ENCODE results near the gene FOXN4.

The FOXN4 gene

GRCh38 chr12:109279525-109279924 is 29.6 kb downstream of the FOXN4 start:
- DNase-seq = no peak

DNA sequence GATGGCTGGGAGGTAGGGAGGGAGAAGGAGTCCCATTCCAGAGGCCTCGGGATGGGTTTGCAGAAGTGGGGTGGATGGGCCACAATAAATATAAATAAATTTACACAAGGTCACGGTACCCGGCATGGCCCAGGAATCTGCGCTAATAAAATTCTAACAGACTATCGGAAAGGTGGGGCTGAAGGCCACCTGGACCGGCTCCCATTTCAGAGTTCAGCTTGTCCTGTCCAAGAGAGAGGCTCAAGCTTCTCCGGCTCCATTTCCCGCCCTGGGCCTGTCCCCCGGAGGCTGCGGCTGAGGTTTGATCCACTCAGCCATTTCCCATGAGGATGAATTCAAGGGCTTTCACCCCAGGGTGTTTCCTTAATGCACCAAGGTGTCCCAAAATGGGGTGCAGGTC is 30.2 kb downstream of the FOXN4 start:
- no peak for DNase-seq

DNA sequence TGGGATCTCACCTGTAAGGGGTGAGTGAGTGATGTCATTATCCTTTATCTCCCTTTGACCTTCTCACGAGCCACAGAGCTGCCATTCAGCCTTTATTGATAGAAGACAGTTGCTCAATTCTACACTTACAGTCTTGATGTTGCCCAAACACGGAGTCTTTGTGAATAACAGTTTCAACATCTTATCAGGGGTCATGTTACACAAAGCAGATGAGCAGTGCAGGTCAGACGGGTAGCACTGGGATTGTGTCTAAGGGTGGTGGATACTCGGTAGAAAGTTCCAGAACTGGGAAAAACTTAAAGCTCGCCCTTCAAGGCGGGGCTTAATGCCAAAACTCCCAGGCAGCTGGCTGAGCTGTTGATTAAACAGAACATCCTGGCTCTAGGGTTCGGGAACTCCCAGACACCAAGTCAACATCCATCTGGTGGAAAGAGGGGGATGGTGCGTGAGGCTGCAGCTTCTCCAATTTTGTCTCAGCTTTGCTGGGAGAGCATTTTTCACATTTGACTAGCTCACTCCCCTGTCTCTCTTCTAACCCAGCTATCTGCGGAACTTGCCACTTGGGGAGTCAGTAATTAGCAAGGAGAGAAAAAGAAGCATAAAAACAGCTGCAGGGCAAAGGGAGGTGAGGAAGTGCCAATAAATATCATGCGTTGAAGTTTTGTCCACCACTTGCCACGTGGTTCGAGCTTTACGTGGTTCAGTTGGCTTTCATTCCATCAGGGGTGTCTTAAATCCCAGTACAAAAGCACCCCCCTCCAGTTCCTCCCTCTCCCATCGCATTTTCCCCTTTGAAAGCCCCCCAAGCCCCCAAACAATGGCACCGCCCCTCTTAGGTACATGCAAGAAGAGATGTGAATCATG is 31.0 kb downstream of the FOXN4 start:
- peak; percentile 23 for DNase-seq

DNA sequence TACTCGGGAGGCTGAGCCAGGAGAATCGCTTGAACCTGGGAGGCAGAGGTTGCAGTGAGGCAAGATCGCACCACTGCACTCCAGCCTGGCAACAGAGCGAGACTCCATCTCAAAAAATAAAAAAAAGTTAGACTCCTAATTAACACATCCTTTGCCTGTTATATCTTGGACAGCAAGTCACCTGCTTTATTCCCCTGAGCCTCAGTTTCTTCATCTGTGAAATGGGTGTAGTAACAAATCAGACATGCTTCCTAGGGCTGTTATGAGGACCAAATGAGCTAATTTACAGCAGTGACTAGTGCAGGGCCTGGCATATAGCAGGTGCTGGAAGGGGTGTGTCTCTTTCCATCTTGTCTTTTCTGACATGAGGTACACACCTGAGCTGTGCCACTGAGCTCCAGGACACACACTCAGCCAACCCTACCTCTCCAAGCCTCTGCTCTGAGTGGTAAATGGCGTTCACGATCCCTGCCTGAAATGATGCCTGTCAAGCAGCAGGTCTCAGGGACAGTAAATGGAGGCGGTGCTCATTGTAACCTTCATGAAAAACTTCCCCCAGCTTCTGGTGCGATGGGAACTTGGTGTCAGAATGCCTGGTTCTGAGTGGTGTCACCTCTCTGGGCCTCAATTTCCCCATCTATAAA is 31.7 kb downstream of the FOXN4 start:
- no peak for DNase-seq

GRCh38 chr12:109276160-109276559 is 32.9 kb downstream of the FOXN4 start:
- DNase-seq = no peak

GRCh38 chr12:109275173-109275572 is 33.9 kb downstream of the FOXN4 start:
- no peak for DNase-seq

DNA sequence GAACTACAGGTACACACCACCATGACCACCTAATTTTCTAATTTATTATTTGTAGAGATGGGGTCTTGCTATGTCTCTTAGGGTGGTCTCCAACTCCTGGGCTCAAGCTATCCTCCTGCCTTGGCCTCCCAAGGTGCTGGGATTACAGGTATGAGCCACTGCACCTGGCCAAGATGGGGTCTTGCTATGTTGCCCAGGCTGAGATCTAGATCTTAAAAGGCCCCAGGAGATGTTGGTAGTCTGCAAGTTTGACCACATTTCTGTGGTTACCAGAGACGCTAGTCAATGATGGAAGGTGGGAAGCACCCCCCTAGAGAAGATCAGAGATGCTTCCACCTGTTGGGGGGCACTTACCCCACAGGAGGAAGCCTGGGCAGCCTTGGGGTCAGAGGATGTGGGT is 34.7 kb downstream of the FOXN4 start:
- DNase-seq = no peak

- peak; percentile 59 for DNase-seq
Measured at GRCh38 chr12:109273354-109273753, 35.7 kb downstream of the FOXN4 start.

DNA sequence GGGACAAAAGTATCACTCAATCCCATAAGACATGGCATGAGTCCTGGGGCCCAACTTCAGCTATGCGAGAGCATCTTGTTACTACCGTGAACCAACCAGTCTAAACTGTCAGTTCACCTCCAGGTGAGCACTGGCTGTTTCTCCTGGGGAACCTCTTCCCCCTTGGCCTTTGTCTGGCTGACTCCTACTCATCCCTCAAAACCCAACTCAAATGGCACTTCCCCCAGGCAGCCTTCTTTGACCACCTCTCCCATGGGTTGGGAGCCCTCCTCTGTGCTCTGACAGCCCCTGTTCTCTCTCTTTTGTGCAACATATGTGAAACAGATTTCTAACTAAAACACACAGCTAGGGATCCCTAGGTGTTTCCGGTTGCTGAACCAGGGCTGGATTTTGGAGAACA is 37.7 kb downstream of the FOXN4 start:
- DNase-seq = no peak

DNA sequence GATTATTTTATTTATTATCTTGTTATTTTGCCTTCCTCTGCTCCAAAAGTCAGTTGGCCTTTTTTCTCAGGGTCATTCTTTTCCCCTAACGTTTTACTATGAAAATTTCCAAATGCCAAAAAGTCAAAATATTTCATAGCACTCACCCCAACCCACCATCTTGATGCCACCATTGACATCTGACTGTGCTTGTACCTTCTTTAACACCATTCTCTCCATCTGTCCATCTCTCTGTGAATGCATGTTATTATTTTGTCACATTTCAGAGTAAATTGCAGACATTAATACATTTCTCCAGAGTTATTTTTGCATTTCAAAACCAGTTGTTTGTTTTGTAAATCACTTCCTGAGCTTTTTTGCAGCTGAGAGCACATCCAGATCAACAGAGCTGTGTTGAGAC is 38.6 kb downstream of the FOXN4 start:
- DNase-seq = no peak

GRCh38 chr12:109269428-109269827 is 39.7 kb downstream of the FOXN4 start:
- DNase-seq = no peak

DNA sequence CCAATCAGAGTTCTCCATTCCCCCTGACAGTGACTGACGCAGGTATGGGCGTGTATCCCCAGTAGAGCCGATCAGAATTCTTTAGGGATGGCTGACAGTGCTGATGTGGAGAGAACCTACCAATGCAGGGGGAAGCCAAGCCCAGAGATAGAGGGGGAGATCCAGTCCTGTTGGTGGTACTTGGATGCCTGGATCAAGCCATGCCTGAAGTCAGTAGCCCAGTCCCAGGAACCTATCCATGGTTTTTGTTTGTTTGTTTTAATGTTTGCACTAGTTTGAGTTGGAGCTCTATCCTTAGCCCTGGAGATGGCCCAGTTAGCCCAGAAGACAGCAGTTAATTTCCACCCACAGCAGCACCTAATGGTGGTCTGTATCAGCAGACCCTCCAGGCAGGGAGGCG is 40.2 kb downstream of the FOXN4 start:
- DNase-seq = no peak

GRCh38 chr12:109267361-109267760 is 41.7 kb downstream of the FOXN4 start:
- no peak for DNase-seq

DNA sequence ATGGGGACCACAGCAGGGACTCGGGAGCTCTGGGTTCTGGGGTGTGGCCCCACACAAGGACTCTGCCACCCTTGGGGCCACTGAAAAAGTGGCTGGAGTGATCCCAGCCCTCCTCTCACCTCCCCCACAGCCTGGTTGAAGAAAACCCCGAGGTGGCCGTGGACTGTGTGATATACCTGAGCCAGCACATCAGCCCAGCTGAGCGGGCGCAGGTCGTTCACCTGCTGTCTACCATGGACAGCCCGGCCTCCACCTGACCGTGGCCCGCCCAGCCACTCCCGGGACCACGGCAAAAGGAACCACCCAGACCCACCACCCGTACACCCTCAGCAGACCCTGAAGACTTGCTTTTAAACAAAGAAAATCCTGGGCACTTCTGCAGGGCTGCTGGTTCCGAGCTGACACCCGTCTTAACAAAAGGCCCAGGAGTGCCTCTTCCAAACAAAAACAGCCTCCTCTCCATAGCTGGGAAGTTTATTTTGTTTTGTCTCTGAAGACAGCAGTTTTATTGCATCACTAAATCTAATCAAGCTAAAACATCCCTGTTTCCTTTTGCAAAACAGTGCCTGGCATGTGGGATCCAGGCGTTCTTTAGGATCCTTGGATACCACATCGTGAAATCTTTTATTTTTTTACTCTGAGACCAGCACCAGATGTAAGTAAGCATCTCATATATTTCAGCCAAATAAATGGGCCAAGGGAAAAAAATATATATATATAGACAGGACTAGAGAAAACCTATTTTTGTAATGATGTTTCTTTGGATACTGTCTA is 42.8 kb downstream of the FOXN4 start:
- DNase-seq = no peak

- DNase-seq = no peak
Measured at GRCh38 chr12:109264943-109265650, 44.0 kb downstream of the FOXN4 start.

DNA sequence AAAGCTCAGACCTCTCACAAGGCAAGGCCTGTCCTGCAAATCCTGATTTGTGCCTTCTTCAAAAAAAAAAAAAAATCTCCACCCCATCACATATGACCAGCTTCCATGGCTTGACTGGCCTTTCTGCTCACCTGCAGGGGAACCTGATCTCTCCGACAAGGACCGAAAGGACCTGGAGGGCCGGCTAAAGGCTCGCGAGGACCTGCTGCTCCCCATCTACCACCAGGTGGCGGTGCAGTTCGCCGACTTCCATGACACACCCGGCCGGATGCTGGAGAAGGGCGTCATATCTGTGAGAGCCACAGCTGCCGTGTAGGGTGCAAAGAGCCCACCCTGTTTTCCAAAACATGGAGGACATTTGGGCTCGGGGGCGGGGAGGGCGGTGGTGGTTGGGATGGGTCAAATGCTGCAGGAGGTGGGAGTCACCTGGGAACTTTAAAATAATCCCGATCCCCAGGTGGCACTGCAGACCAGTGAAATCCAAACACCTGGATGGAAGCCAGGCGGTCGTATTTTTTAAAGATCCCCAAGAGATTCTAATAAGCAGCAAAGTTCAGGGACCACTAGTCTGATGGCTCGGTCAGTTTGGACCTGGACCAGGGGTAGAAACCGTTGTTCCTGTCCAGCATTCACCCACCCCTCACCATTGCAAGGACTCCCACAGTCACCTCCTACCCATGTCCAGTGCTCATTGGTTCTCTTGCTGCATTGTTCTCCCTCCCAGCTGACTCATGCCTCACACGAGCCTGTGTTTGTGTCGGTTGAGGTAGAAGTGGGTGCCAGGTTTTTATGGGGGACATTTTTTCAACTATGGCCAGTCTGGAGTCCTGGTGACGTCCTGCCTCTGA is 44.8 kb downstream of the FOXN4 start:
- peak; percentile 75 for DNase-seq

GRCh38 chr12:109263439-109263838 is 45.6 kb downstream of the FOXN4 start:
- DNase-seq = no peak

DNA sequence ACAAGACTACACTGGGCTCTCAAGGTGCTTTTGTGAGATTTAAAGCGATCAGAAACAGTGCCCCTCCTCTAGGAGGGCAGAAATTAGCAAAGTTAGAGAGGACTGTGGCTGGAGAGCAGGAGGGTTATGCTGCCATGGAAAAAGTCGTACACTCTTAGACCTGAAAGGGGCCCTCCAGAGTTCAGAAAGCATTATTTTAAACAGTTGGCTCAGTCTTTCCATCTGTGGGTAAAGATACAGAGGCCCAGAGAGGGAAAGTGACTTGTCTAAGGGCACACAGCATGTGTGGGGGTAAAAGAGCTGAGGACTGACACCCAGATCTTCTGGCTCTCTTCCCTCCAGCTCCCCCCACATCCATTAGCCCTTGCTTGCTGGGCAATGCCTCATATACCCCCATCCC is 47.1 kb downstream of the FOXN4 start:
- DNase-seq = no peak

- DNase-seq = no peak
Measured at GRCh38 chr12:109261087-109261486, 48.0 kb downstream of the FOXN4 start.

- no peak for DNase-seq
Measured at GRCh38 chr12:109259545-109259895, 49.6 kb downstream of the FOXN4 start.

DNA sequence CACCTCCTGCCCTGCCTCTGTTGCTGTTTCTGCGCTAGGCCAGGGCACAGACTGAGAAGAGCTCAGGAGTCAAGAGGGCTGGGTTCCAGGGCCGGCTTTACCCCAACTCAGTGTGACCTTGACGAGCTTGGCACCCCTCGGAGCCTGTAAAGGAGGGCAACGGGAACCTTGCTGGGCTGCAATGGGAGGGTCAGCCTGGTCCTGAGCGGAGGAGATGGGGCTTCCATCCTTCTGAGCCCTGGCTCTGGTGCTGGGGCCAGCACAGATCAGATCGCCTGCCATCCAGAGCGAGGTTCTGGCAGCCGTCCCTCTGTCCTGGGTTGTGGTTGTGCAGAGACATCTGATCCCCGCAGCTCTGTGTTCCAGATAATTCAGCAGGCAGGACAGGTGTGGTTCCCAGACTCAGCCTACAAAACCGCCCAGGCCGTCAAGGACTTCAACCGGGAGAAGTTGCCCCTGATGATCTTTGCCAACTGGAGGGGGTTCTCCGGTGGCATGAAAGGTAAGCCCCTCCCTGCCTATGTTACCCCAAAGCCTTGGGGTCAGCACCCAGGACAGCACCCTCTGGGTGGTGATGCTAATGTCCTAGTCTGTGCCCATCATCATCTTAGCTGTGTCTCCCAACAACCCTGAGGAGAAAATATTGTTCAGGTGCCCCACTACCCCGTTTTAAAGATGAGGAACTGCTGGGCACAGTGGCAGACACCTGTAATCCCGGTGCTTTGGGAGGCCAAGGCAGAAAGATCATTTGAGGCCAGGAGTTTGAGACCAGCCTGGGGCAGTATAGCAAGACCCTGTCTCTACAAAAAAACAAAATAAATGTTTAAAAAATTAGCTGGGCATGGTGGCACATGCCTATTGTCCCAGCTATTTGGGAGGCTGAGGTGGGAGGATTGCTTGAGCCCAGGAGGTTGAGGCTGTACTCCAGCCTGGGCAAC is 50.2 kb downstream of the FOXN4 start:
- DNase-seq = no peak

Data from NCI-H510A (cell line).